RWPE1 (cell line): ENCODE results near the gene CHRND.

ENCODE experiments used
- CTCF ChIA-PET: fragments of 350-600 bp; sonication (Branson Sonifier 250); formaldehyde crosslinking; extraction: SDS; loops from one replicate; lab custom pipeline; 2021; lab: Yijun Ruan, JAX
- POLR2A ChIA-PET: fragments of 400-600 bp; formaldehyde crosslinking; extraction: SDS; loops from one replicate; lab custom pipeline; 2020; ENCODE audit warnings: antibody characterized with exemption; ENCODE audit not compliant: low non-redundant PET; lab: Yijun Ruan, JAX
- DNase-seq: peaks from one replicate; pipeline ENCODE4 v3.0.0; 2012; ENCODE audit warnings: low spot score
- H3K27ac ChIP-seq: fragments of 450-650 bp; 2 replicates; pipeline ENCODE4 v1.5.1; 2017
- CTCF ChIP-seq: fragments of 450-650 bp; conservative IDR thresholded peaks from 2 replicates; pipeline ENCODE4 v1.5.1; 2017; ENCODE audit warnings: low read depth, mild to moderate bottlenecking

Gene CHRND

DNA sequence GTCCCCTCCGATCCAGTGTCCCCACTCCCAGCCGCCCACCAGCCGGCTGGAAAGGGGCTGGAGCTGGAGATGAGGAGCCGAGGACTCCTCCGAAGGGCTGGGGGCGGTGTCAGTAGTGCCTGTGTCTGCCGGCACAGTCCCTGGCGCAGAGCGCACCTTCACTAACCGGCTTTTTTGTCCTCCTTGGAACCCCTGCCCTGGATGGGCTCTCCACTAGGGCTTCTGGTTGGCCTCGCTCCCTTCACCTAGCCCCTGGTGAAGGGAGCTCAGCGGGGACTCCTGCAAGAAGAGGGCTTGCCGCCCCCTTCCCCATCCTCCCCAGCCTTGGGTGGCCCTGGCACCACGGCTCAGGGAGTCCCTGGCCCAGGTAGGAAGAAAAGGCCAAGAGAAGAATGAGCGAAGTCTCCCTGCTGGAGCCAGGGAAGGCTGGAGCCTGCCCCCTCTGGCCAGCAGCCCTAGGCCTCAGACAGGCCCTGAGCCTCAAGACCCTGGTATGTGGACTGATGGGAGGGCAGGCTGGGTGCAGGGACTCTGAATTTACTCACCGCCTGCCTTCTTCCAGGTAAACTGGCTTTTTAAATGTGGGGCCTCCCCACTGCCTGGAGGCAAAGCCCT, 37.8 kb upstream of the CHRND start:
- TF ChIP-seq CTCF, result no peak
- ChIA-PET CTCF (no interaction called here), POLR2A (no interaction called here)
- no peak for DNase-seq
- H3K27ac ChIP-seq, result no peak overlapping the region

DNA sequence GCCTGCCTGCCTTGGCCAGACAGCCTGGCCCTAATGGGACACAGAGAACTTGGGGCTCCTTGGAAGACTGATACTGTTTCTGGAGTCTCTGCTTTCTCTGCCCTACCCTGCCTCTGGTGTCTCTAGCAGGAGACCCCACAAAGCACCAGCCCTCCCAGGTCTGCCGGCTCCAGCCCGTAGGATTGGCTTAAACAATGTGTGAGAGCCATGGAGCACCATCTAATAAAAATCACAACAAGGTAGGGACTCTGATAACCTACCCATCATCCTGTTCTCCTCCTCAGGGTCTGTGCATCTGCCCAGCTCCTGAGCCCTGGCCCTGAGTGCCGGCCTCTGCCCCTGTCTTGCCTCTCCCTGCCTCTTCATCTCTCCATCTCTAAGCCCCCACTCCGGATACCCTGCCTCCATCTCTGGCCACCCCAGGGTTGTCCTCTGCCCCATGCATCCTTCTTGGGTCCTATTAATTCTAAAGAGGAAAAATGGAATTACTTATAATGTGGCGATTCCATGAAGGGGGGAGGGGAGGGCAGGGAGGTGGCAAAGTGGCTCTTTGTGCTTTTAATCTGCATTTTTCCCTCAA, 37.1 kb upstream of the CHRND start:
- no peak overlapping the region for H3K27ac ChIP-seq
- no peak for DNase-seq
- CTCF ChIA-PET, result no interaction called here
- no peak for TF ChIP-seq CTCF
- POLR2A ChIA-PET, result no interaction called here

GRCh38 chr2:232489516-232490220, 36.3 kb upstream of the CHRND start:
- no peak for DNase-seq
- no peak for TF ChIP-seq CTCF
- H3K27ac ChIP-seq, result no peak overlapping the region
- ChIA-PET POLR2A (no interaction called here), CTCF (no interaction called here)

DNA sequence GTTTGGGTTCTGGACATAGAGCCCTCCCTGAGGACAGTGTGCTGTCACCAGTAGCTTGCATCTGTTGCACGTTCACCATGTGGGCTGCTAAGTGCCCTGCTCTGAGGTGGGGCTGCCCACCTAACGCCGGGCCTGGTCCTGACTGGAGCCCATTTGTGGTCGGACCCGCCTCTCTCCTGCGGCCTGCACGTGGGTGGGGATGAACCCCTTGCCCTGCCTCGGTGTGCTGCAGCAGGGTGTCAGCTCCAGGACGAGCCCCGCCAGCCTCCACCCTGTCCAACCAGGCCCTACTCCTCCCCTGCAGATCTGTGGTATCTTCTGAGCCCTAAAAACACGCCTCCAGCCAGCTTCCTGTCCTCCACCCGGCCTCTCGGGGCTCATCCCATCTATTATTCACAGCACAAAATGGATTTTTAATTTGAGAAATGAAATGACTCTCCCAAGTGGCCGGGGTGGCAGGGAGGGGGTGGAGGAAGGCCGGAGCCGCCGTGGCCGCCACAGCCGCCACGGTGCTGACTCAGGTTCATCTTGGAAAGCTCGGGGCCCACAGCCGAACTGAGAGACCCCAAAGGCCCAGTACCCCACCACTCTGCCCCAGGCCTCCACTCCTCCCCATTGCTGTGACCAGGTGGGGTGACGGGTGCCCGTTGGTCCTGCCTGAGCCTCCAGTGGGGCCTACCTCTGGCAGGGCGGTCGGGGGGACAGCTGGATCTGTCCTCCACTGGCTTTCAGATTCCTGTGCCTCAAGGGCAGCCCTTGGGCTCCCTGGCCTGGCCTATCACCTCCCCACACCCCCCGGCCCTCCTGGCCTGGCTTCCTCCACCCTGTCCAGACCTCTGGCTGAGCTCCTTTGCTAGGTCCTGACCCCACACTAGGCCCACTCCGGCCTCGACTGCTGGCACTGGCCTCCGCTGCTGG, 35.5 kb upstream of the CHRND start:
- CTCF ChIA-PET, result no interaction called here
- POLR2A ChIA-PET, result no interaction called here

DNA sequence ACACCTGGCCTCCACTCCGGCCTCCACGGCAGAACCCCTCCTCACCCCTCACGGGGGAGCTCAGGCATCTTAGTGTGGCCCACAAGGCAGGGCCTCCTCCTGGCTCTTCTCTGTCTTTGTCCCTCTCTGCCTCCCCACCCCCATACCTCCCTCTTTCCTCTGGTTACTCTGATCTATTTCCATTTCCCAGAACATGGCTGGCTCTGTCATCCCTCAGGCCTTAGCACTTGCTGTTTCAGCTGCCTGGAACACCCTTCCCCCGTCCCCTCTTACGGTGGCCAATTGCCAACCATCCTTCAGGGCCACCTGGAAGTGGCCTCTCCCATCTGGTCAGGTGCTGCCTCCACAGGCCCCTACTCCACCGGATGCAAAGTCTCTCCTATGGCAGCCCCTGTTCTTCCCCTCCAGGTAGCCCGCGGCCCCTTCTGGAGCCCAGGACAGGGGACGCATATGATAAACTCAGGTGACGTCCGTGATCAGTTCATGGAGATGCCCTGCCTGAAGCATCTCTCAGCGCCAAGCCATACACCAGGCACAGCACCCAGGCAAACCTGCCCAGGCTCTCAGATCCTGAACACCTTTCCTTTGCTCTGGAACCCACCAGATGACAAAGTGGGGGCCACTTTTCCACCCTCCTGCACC, 34.7 kb upstream of the CHRND start:
- no peak for DNase-seq
- no peak for TF ChIP-seq CTCF
- no peak overlapping the region for H3K27ac ChIP-seq
- CTCF ChIA-PET, result no interaction called here
- POLR2A ChIA-PET, result no interaction called here

More for the DNA sequence above, 35.5 kb upstream of the CHRND start:
- no peak for TF ChIP-seq CTCF
- no peak overlapping the region for H3K27ac ChIP-seq
- no peak for DNase-seq
